Left colon (tissue), 2 donors: ENCODE results near the gene CORO1A. TPM values are rescaled to one million over a fixed set of nuclear protein-coding genes. Genes with fewer than 3 reads are reported as not detected.
"Not testable (repeated sequence)": the region's sequence is repeated elsewhere in the genome, so short reads cannot be mapped to it uniquely, and the experiment has no call there.

Experiments
- ATAC-seq: fragments of 200-7000 bp; cut with Tn5 transposase; one replicate; pipeline ENCODE4 v1.9.1; 2020; ENCODE audit warnings: mild to moderate bottlenecking, moderate library complexity
- DNase-seq, 2 donors: peaks; one replicate each; pipeline ENCODE4 v3.0.0-alpha.2; 2020
- intact Hi-C, 2 donors: fragments of 100-400 bp; cut with DNase I in 1 of 2; cut with micrococcal nuclease in 1 of 2; formaldehyde crosslinking; loops; one replicate each; pipeline versions ENCODE4 v1.11.2 to v1.14.0; 2022; cut with DNase I, micrococcal nuclease
- total RNA-seq, 2 donors: library from RNA; stranded (reverse); fragmentation: NEBNext Ultra II Directional; extraction: Animal tissue kit (Norgen Biotek cat#: 25700); gene quantifications; one replicate each; pipeline ENCODE4 v1.2.1, GENCODE V29; 2021
- donor health status: DM: no; HTN: no; CAD: no.
- donor health status: DM: yes; HTN: yes; CAD: no.

Gene CORO1A
- total RNA-seq, 2 donors from 2014 or later = 7.6 to 24.5 TPM

DNA sequence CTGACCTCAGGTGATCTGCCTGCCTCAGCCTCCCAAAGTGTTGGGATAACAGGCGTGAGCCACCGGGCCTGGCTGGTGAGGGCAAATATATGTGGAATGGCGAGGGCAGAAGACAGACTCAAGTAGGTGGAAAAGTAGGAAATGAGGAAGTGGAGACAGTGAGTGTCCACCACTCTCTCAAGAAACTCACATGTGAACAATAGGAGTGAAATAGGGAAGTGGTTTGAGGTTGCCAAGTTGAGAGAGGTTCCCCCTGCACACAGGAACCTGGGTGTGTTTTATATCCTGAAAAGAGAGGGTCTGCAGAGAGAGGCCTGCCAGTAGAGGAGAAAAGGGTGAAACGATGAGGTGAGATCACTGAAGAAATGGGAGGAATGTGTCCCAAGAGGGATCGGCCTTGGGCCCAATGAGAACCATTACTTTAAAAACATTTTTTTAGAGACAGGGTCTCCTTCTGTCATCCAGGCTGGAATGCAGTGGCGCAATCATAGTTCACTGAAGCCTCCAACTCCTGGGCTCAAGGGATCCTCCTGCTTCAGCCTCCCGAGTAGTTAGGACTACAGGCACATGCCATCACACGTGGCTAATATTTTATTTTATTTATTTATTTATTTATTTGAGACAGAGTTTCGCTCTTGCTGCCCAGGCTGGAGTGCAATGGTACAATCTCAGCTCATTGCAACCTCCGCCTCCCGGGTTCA lies 17.1 kb upstream of the CORO1A start:
- DNase-seq (no peak), ATAC-seq (peak; percentile 36)
- intact Hi-C loops = no loop called here

- DNase-seq, ATAC-seq, intact Hi-C loops: not testable (repeated sequence)
Observed at GRCh38 chr16:30168746-30169145, 14.7 kb upstream of the CORO1A start.

GRCh38 chr16:30169416-30169815 lies 14.0 kb upstream of the CORO1A start:
- intact Hi-C loops, DNase-seq, ATAC-seq: not testable (repeated sequence)

GRCh38 chr16:30170145-30170544 lies 13.3 kb upstream of the CORO1A start:
- intact Hi-C loops, DNase-seq, ATAC-seq: not testable (repeated sequence)

GRCh38 chr16:30173054-30173453 lies 10.3 kb upstream of the CORO1A start:
- DNase-seq (no peak), ATAC-seq (no peak)
- intact Hi-C loops = no loop called here

DNA sequence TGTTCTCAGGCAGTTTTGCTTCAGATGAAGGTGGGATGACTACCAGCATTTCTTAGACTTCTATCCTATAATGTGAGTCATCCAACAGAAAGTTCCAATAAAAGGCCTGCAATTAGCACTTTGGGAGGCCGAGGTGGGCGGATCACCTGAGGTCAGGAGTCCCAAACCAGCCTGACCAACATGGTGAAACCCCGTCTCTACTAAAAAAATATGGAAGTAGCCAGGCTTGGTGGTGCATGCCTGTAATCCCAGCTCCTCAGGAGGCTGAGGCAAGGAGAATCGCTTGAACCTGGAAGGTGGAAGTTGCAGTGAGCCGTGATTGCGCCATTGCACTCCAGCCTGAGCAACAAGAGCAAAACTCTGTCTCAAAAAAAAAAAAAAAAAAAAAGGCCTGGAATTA lies 6.5 kb upstream of the CORO1A start:
- intact Hi-C loops, DNase-seq, ATAC-seq: not testable (repeated sequence)

GRCh38 chr16:30179195-30179594 lies 4.2 kb upstream of the CORO1A start:
- intact Hi-C loops = no loop called here
- no peak for DNase-seq
- no peak for ATAC-seq

DNA sequence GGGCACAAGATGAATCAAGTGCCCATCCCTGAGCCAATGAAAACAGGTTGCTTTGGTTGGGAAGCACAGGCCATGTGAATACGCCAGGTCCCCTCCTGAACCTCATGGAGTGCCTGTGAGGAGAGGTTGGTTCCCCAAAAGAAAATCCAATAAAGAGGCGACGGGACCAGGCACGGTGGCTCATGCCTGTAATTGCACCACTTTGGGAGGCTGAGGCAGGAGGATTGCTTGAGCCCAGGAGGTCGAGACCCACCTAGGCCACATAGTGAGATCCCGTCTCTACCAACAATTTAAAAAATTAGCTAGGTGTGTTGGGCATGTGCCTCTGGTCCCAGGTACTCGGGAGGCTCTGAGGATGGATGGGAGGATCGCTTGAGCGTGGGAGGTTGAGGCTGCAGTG lies 3.5 kb upstream of the CORO1A start:
- ATAC-seq (no peak), DNase-seq (no peak)
- intact Hi-C loops = no loop called here

- intact Hi-C loops = no loop called here
- DNase-seq (no peak), ATAC-seq (no peak)
Observed at GRCh38 chr16:30180741-30181140, 2.7 kb upstream of the CORO1A start.

GRCh38 chr16:30184096-30184890 lies 891 bp downstream of the CORO1A start:
- ATAC-seq = peak; percentile 14
- intact Hi-C loops = no loop called here
- peak; percentile 61 to 68 for DNase-seq

GRCh38 chr16:30184891-30185682 lies 1.7 kb downstream of the CORO1A start:
- intact Hi-C loops = no loop called here
- peak; percentile 32 to 44 for DNase-seq

DNA sequence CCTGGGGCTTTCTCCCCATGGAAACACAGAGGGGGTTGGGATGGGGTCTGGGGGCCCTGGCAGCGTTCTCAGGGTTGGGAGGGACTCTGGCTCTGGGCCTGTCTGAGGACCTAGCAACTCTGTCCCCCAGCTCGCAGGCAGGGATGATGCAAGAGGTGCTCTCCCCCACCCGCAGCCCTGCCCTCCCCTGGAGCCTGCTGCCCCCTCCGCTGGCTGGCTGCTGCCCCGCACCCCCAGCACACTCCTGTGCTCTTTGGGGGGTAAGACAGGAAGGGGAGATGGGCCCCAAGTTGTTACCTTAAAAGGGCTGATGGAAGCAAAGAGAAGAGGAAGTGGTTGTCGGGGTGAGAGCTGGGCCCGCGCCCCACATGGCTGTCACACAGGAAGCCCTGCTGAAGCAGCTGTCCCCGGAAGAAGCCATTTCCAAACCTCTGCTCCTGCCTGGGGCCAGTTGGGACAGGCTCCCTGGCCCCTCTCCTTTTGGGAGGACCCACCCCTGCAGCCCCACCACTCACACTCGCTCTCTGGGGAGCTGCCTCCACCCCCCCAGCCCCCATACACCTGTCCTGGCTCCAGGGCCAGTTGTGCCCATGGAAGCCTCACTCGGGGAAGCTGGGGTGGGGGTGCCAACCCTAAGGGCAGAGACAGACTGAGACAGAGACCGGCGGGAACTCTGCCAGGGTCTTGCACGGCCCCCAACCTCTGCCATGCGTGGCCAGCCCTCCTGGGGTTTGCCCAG lies 2.5 kb downstream of the CORO1A start:
- intact Hi-C loops = no loop called here
- peak; percentile 65 to 66 for DNase-seq
- peak; percentile 1 for ATAC-seq

More at GRCh38 chr16:30184891-30185682, 1.7 kb downstream of the CORO1A start:
- no peak for ATAC-seq

DNA sequence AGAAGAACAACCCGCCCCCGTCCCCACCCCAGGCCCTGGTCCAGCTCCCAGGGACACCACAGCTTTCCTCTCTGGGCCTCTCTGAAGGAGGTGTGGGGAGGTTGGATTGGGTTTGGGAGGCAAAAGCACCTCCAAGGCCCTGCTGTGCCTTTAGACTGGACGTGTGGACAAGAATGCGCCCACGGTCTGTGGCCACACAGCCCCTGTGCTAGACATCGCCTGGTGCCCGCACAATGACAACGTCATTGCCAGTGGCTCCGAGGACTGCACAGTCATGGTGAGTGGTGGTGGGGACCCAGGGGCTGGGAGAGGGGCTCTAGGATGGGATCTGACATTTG lies 3.0 kb downstream of the CORO1A start:
- intact Hi-C loops = no loop called here
- DNase-seq (no peak), ATAC-seq (no peak)

DNA sequence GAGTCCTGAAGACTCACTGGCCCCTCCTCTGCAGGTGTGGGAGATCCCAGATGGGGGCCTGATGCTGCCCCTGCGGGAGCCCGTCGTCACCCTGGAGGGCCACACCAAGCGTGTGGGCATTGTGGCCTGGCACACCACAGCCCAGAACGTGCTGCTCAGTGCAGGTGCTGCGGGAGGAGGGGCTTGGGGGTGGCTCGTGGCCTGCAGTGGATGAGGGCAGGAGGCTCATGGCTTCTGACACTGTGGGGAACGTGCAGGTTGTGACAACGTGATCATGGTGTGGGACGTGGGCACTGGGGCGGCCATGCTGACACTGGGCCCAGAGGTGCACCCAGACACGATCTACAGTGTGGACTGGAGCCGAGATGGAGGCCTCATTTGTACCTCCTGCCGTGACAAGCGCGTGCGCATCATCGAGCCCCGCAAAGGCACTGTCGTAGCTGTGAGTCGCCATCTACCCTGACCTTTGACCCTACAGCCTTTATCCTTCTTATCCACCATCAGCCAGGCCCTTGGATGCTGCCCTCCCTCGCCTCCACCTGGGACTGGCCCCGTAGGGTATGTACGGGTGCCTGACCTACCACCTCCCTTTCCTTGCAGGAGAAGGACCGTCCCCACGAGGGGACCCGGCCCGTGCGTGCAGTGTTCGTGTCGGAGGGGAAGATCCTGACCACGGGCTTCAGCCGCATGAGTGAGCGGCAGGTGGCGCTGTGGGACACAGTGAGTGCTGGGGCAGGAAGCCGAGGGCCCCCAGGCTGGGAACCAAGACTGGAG lies 3.6 kb downstream of the CORO1A start:
- peak; percentile 42 for ATAC-seq
- DNase-seq = peak; percentile 70 to 93
- intact Hi-C loops = no loop called here

GRCh38 chr16:30187556-30187865 lies 4.1 kb downstream of the CORO1A start:
- intact Hi-C loops = no loop called here
- DNase-seq = no peak
- ATAC-seq = no peak

- intact Hi-C loops = no loop called here
- ATAC-seq (no peak), DNase-seq (peak in 1 of 2 donors; percentile 32)
Observed at GRCh38 chr16:30187971-30188561, 4.7 kb downstream of the CORO1A start.

DNA sequence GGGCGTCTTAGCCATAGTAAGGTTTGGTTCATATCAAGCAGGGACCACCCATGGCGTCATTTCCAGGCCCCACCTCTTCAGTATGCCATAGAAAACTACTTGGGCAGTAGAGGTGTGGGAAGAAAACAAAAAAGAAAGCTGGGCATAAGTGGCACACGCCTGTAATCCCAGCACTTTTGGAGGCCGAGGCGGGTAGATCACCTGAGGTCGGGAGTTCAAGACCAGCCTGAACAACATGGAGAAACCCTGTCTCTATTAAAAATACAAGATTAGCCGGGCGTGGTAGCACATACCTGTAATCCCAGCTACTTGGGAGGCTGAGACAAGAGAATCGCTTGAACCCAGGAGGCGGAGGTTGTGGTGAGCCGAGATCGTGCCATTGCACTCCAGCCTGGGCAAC lies 7.8 kb downstream of the CORO1A start:
- intact Hi-C loops, ATAC-seq, DNase-seq: not testable (repeated sequence)

- ATAC-seq = peak; percentile 39
- DNase-seq, intact Hi-C loops: not testable (repeated sequence)
Observed at GRCh38 chr16:30193098-30193497, 9.7 kb downstream of the CORO1A start.
